ENCODE results near the gene TECPR2.

- TF ChIP-seq CTCF (IDR thresholded peaks at IDR 0.05; ENCODE audit: poor library complexity) (no peak), EZH2phosphoT487 (IDR thresholded peaks at IDR 0.05; ENCODE audit: low read depth, severe bottlenecking, unreplicated experiment) (no peak)
Observed at GRCh38 chr14:102396521-102396920, 33.8 kb downstream of the TECPR2 start.
